GM12801 (cell line): Measurements from ENCODE around the gene ZMIZ1.

ENCODE experiments used
- CTCF ChIP-seq: IDR thresholded peaks from one replicate; pipeline ENCODE4 v1.5.1; 2011; ENCODE audit warnings: control low read depth; ENCODE audit not compliant: insufficient read length; ENCODE audit errors: extremely low read depth

Gene ZMIZ1

GRCh38 chr10:79149662-79150443, 81.1 kb downstream of the ZMIZ1 start:
- no peak for TF ChIP-seq CTCF

- no peak for TF ChIP-seq CTCF
Measured at GRCh38 chr10:79150444-79150754, 81.6 kb downstream of the ZMIZ1 start.

GRCh38 chr10:79152423-79152817, 83.7 kb downstream of the ZMIZ1 start:
- TF ChIP-seq CTCF: no peak

- no peak for TF ChIP-seq CTCF
Measured at GRCh38 chr10:79153745-79154144, 85.0 kb downstream of the ZMIZ1 start.

- TF ChIP-seq CTCF: no peak
Measured at GRCh38 chr10:79155301-79156081, 86.7 kb downstream of the ZMIZ1 start.

GRCh38 chr10:79156334-79157274, 87.8 kb downstream of the ZMIZ1 start:
- TF ChIP-seq CTCF: no peak

- TF ChIP-seq CTCF: no peak
Measured at GRCh38 chr10:79158004-79158340, 89.2 kb downstream of the ZMIZ1 start.
